ENCODE measurements around the gene ZNF385C.
"Not testable (repeated sequence)": the region's sequence is repeated elsewhere in the genome, so short reads cannot be mapped to it uniquely, and the experiment has no call there.

Gene ZNF385C

GRCh38 chr17:42097691-42098631 lies at the start of gene ZNF385C:
ZNF385C (minus strand) TSS chr17:42098473; CDS start chr17:42063056, 35,417 bp downstream.
- H3K9me3 ChIP-seq (ENCODE audit: control insufficient read depth, insufficient read depth, low read length) = no peaks in the 10 kb centered on the region
- H3K9ac ChIP-seq (ENCODE audit: low read depth, low read length) = peak within 1 kb of the TSS; percentile 37
- peaks cover 12% of the 10 kb centered on the region; the same call in 1 of the 2 replicates for H3K4me1 ChIP-seq (ENCODE audit: insufficient read depth, low read length)
- no peaks in the 10 kb centered on the region for H3K36me3 ChIP-seq (ENCODE audit: insufficient read depth, low read length)

GRCh38 chr17:42146911-42147607 lies 48.8 kb upstream of the ZNF385C start:
- H3K36me3 ChIP-seq (ENCODE audit: insufficient read depth, low read length) = no peaks in the 10 kb centered on the region; the same call in 1 of the 2 replicates
- no peak overlapping the region for H3K9ac ChIP-seq (ENCODE audit: low read depth, low read length)

GRCh38 chr17:42143138-42143537 lies 44.9 kb upstream of the ZNF385C start:
- H3K9me3 ChIP-seq (ENCODE audit: control insufficient read depth, insufficient read depth, low read length); H3K9ac ChIP-seq (ENCODE audit: low read depth, low read length); H3K36me3 ChIP-seq (ENCODE audit: insufficient read depth, low read length); H3K4me1 ChIP-seq (ENCODE audit: insufficient read depth, low read length): not testable (repeated sequence)

More at GRCh38 chr17:42146911-42147607, 48.8 kb upstream of the ZNF385C start:
- H3K9me3 ChIP-seq (ENCODE audit: control insufficient read depth, insufficient read depth, low read length) = no peaks in the 10 kb centered on the region
- H3K4me1 ChIP-seq (ENCODE audit: insufficient read depth, low read length) = no peaks in the 10 kb centered on the region

GRCh38 chr17:42142371-42142896 lies 44.2 kb upstream of the ZNF385C start:
- Histone ChIP-seq H3K36me3 (ENCODE audit: insufficient read depth, low read length) (no peaks in the 10 kb centered on the region; the same call in 1 of the 2 replicates), H3K9ac (ENCODE audit: low read depth, low read length) (no peak overlapping the region), H3K4me1 (ENCODE audit: insufficient read depth, low read length) (no peaks in the 10 kb centered on the region), H3K9me3 (ENCODE audit: control insufficient read depth, insufficient read depth, low read length) (no peaks in the 10 kb centered on the region)

GRCh38 chr17:42141382-42141781 lies 43.1 kb upstream of the ZNF385C start:
- Histone ChIP-seq H3K36me3 (ENCODE audit: insufficient read depth, low read length) (no peaks in the 10 kb centered on the region; the same call in 1 of the 2 replicates), H3K9me3 (ENCODE audit: control insufficient read depth, insufficient read depth, low read length) (no peaks in the 10 kb centered on the region), H3K4me1 (ENCODE audit: insufficient read depth, low read length) (peaks cover under 1% of the 10 kb centered on the region; the same call in 1 of the 2 replicates), H3K9ac (ENCODE audit: low read depth, low read length) (no peak overlapping the region)

- not testable (repeated sequence) for H3K9me3 ChIP-seq (ENCODE audit: control insufficient read depth, insufficient read depth, low read length); H3K36me3 ChIP-seq (ENCODE audit: insufficient read depth, low read length); H3K9ac ChIP-seq (ENCODE audit: low read depth, low read length)
Measured at GRCh38 chr17:42140690-42141089, 42.4 kb upstream of the ZNF385C start.

GRCh38 chr17:42138749-42139492 lies 40.6 kb upstream of the ZNF385C start:
- peaks cover 11% of the 10 kb centered on the region for H3K4me1 ChIP-seq (ENCODE audit: insufficient read depth, low read length)
- H3K36me3 ChIP-seq (ENCODE audit: insufficient read depth, low read length) = no peaks in the 10 kb centered on the region; the same call in 1 of the 2 replicates
- H3K9ac ChIP-seq (ENCODE audit: low read depth, low read length) = no peak overlapping the region
- no peaks in the 10 kb centered on the region for H3K9me3 ChIP-seq (ENCODE audit: control insufficient read depth, insufficient read depth, low read length)

More at GRCh38 chr17:42140690-42141089, 42.4 kb upstream of the ZNF385C start:
- not testable (repeated sequence) for H3K4me1 ChIP-seq (ENCODE audit: insufficient read depth, low read length)

- Histone ChIP-seq H3K36me3 (ENCODE audit: insufficient read depth, low read length) (no peaks in the 10 kb centered on the region; the same call in 1 of the 2 replicates), H3K9ac (ENCODE audit: low read depth, low read length) (no peak overlapping the region), H3K4me1 (ENCODE audit: insufficient read depth, low read length) (peaks cover 11% of the 10 kb centered on the region), H3K9me3 (ENCODE audit: control insufficient read depth, insufficient read depth, low read length) (no peaks in the 10 kb centered on the region)
Measured at GRCh38 chr17:42136654-42137051, 38.4 kb upstream of the ZNF385C start.

GRCh38 chr17:42135664-42136653 lies 37.7 kb upstream of the ZNF385C start:
- Histone ChIP-seq H3K9me3 (ENCODE audit: control insufficient read depth, insufficient read depth, low read length) (no peaks in the 10 kb centered on the region), H3K36me3 (ENCODE audit: insufficient read depth, low read length) (no peaks in the 10 kb centered on the region; the same call in 1 of the 2 replicates), H3K9ac (ENCODE audit: low read depth, low read length) (no peak overlapping the region), H3K4me1 (ENCODE audit: insufficient read depth, low read length) (peaks cover 11% of the 10 kb centered on the region)

- H3K4me1 ChIP-seq (ENCODE audit: insufficient read depth, low read length) = peaks cover 11% of the 10 kb centered on the region
- no peaks in the 10 kb centered on the region for H3K9me3 ChIP-seq (ENCODE audit: control insufficient read depth, insufficient read depth, low read length)
- H3K36me3 ChIP-seq (ENCODE audit: insufficient read depth, low read length) = no peaks in the 10 kb centered on the region; the same call in 1 of the 2 replicates
- H3K9ac ChIP-seq (ENCODE audit: low read depth, low read length) = no peak overlapping the region
Measured at GRCh38 chr17:42135151-42135550, 36.9 kb upstream of the ZNF385C start.

- peaks cover 11% of the 10 kb centered on the region for H3K4me1 ChIP-seq (ENCODE audit: insufficient read depth, low read length)
- H3K36me3 ChIP-seq (ENCODE audit: insufficient read depth, low read length) = no peaks in the 10 kb centered on the region; the same call in 1 of the 2 replicates
- H3K9me3 ChIP-seq (ENCODE audit: control insufficient read depth, insufficient read depth, low read length) = no peaks in the 10 kb centered on the region
- H3K9ac ChIP-seq (ENCODE audit: low read depth, low read length) = no peak overlapping the region
Measured at GRCh38 chr17:42133461-42134041, 35.3 kb upstream of the ZNF385C start.

GRCh38 chr17:42132941-42133340 lies 34.7 kb upstream of the ZNF385C start:
- Histone ChIP-seq H3K4me1 (ENCODE audit: insufficient read depth, low read length) (peaks cover 11% of the 10 kb centered on the region), H3K9ac (ENCODE audit: low read depth, low read length) (no peak overlapping the region), H3K36me3 (ENCODE audit: insufficient read depth, low read length) (peaks cover 4% of the 10 kb centered on the region; the same call in 1 of the 2 replicates), H3K9me3 (ENCODE audit: control insufficient read depth, insufficient read depth, low read length) (no peaks in the 10 kb centered on the region)
